Panc1 (cell line): ENCODE measurements around the gene MRPL22. TPM values are rescaled to one million over a fixed set of nuclear protein-coding genes. Genes with fewer than 3 reads are reported as not detected.
"Not testable (repeated sequence)": the region's sequence is repeated elsewhere in the genome, so short reads cannot be mapped to it uniquely, and the experiment has no call there.

Source experiments
- ATAC-seq: fragments of 200-7000 bp; cut with Tn5 transposase; 2 replicates; pipeline ENCODE4 v1.9.1; 2020; ENCODE audit warnings: mild to moderate bottlenecking, moderate library complexity
- BruUV-seq: library from RNA; stranded (reverse); fragments of 400-500 nt; replicated peaks from 2 replicates; lab custom pipeline; 2021; lab: Mats Ljungman, UMichigan
- CTCF ChIA-PET: fragments of 300-600 bp; sonication (Branson Sonifier 250); formaldehyde crosslinking; loops from one replicate; lab custom pipeline; 2022; ENCODE audit warnings: antibody characterized with exemption; lab: Charles Lee
- POLR2A ChIA-PET: fragments of 300-600 bp; sonication (Branson Sonifier 250); formaldehyde crosslinking; loops from one replicate; lab custom pipeline; 2022; ENCODE audit warnings: antibody characterized with exemption; lab: Charles Lee
- DNase-seq: peaks from one replicate; pipeline ENCODE4 v3.0.0-alpha.2; 2010; ENCODE audit warnings: low read depth, low spot score
- H3K27ac ChIP-seq: 2 replicates; pipeline ENCODE4 v1.5.1; 2011; ENCODE audit warnings: mild to moderate bottlenecking, low read length, inconsistent platforms
- H3K27me3 ChIP-seq: fragments of 200-500 bp; sonication (Bioruptor generic); 2 replicates; pipeline ENCODE4 v1.6.0; 2014; ENCODE audit warnings: low read length, inconsistent platforms; ENCODE audit not compliant: control insufficient read depth, insufficient read depth
- H3K36me3 ChIP-seq: fragments of 200-500 bp; sonication (Bioruptor generic); 2 replicates; pipeline ENCODE4 v1.5.1; 2014; ENCODE audit warnings: inconsistent platforms, mild to moderate bottlenecking, low read length, moderate library complexity; ENCODE audit not compliant: control insufficient read depth, insufficient read depth
- H3K4me1 ChIP-seq: 2 replicates; pipeline ENCODE4 v1.5.1; 2011; ENCODE audit warnings: inconsistent platforms, mild to moderate bottlenecking, low read length, moderate library complexity; ENCODE audit not compliant: control insufficient read depth, insufficient read depth
- H3K4me3 ChIP-seq, 2 experiments: 2 replicates each; pipeline ENCODE4 v1.5.1; 2011 to 2012; ENCODE audit warnings: low read depth in 2 of 2, low read length in 2 of 2, mild to moderate bottlenecking in 2 of 2, inconsistent platforms in 1 of 2, moderate library complexity in 1 of 2
- H3K9me3 ChIP-seq: fragments of 200-500 bp; sonication (Bioruptor generic); 2 replicates; pipeline ENCODE4 v1.5.1; 2014; ENCODE audit warnings: low read depth, mild to moderate bottlenecking, inconsistent platforms, low read length, moderate library complexity; ENCODE audit not compliant: control insufficient read depth, insufficient read depth
- POLR2AphosphoS5 ChIP-seq: IDR thresholded peaks from 2 replicates; pipeline ENCODE4 v1.6.1; 2012; ENCODE audit warnings: mild to moderate bottlenecking, low read depth, low read length, moderate library complexity
- SIN3A ChIP-seq: IDR thresholded peaks from 2 replicates; pipeline ENCODE4 v1.6.1; 2012; ENCODE audit warnings: low read depth, mild to moderate bottlenecking, low read length, moderate library complexity, borderline replicate concordance; ENCODE audit not compliant: insufficient read depth
- TCF7L2 ChIP-seq: IDR thresholded peaks from 2 replicates; pipeline ENCODE4 v1.6.1; 2011; ENCODE audit warnings: mild to moderate bottlenecking, low read depth, low read length, inconsistent platforms
- in situ Hi-C: cut with HindIII; loops from 2 replicates; pipeline ENCODE4 v1.10.0; 2016; ENCODE audit warnings: low sequenced_read_pairs, low pct_unique_long_range_greater_than_20kb
- intact Hi-C: fragments of 100-400 bp; cut with micrococcal nuclease; formaldehyde crosslinking; loops from one replicate; pipeline ENCODE4 v1.10.0; 2022; ENCODE audit not compliant: unreplicated experiment
- total RNA-seq: library from RNA; stranded (reverse); gene quantifications from one replicate; pipeline ENCODE4 v1.2.1, GENCODE V29; 2021; ENCODE audit not compliant: unreplicated experiment
- TF ChIP-seq, protein P1 (sequence below): fragments of 450-650 bp; IDR thresholded peaks from 2 replicates; pipeline ENCODE4 v1.5.1; 2017; ENCODE audit warnings: mild to moderate bottlenecking
- TF ChIP-seq, protein P2 (sequence below), 2 experiments: IDR thresholded peaks; 2 replicates each; pipeline ENCODE4 v1.6.1; 2011 to 2012; ENCODE audit warnings: low read depth in 2 of 2, control low read depth in 1 of 2, low read length in 1 of 2, mild to moderate bottlenecking in 1 of 2, moderate library complexity in 1 of 2; ENCODE audit not compliant: insufficient read depth in 1 of 2

The MRPL22 gene
- total RNA-seq, 1 experiment from 2014 or later, result 61.5 TPM

DNA sequence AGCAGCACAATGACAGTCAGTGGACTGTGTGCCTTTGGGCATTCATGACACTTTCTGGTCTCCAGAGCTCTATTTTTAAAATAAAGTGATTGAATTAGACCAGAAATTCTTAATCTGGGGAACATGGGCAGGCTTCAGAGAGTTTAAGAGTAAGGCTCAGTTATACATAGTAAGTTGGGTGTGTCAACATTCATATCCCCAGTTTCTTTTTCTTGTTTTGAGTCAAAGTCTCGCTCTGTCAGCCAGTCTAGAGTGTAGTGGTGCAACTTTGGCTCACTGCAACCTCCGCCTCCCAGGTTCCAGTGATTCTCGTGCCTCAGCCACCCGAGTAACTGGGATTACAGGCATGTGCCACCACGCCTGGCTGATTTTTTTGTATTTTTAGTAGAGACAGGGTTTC is 59.0 kb downstream of the MRPL22 start:
- H3K27me3 ChIP-seq, result no peaks in the 10 kb centered on the region
- CTCF ChIA-PET, result no interaction called here
- BruUV-seq, result no TSS peak
- intact Hi-C loops, result no loop called here
- ATAC-seq (no peak), DNase-seq (no peak)
- H3K4me1 ChIP-seq, result no peaks in the 10 kb centered on the region; the same call in 1 of the 2 replicates
- no peaks in the 10 kb centered on the region for H3K36me3 ChIP-seq
- TF ChIP-seq TCF7L2 (no peak), SIN3A (no peak), POLR2AphosphoS5 (no peak)
- TF ChIP-seq, protein P1, sequence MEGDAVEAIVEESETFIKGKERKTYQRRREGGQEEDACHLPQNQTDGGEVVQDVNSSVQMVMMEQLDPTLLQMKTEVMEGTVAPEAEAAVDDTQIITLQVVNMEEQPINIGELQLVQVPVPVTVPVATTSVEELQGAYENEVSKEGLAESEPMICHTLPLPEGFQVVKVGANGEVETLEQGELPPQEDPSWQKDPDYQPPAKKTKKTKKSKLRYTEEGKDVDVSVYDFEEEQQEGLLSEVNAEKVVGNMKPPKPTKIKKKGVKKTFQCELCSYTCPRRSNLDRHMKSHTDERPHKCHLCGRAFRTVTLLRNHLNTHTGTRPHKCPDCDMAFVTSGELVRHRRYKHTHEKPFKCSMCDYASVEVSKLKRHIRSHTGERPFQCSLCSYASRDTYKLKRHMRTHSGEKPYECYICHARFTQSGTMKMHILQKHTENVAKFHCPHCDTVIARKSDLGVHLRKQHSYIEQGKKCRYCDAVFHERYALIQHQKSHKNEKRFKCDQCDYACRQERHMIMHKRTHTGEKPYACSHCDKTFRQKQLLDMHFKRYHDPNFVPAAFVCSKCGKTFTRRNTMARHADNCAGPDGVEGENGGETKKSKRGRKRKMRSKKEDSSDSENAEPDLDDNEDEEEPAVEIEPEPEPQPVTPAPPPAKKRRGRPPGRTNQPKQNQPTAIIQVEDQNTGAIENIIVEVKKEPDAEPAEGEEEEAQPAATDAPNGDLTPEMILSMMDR, result no peak
- TF ChIP-seq, protein P2, sequence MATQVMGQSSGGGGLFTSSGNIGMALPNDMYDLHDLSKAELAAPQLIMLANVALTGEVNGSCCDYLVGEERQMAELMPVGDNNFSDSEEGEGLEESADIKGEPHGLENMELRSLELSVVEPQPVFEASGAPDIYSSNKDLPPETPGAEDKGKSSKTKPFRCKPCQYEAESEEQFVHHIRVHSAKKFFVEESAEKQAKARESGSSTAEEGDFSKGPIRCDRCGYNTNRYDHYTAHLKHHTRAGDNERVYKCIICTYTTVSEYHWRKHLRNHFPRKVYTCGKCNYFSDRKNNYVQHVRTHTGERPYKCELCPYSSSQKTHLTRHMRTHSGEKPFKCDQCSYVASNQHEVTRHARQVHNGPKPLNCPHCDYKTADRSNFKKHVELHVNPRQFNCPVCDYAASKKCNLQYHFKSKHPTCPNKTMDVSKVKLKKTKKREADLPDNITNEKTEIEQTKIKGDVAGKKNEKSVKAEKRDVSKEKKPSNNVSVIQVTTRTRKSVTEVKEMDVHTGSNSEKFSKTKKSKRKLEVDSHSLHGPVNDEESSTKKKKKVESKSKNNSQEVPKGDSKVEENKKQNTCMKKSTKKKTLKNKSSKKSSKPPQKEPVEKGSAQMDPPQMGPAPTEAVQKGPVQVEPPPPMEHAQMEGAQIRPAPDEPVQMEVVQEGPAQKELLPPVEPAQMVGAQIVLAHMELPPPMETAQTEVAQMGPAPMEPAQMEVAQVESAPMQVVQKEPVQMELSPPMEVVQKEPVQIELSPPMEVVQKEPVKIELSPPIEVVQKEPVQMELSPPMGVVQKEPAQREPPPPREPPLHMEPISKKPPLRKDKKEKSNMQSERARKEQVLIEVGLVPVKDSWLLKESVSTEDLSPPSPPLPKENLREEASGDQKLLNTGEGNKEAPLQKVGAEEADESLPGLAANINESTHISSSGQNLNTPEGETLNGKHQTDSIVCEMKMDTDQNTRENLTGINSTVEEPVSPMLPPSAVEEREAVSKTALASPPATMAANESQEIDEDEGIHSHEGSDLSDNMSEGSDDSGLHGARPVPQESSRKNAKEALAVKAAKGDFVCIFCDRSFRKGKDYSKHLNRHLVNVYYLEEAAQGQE (IDR thresholded peaks at IDR 0.05; ENCODE audit: insufficient read depth in 1 of 2, low read depth in 2 of 2, low read length in 1 of 2), result no peak
- no peak overlapping the region for H3K27ac ChIP-seq
- no peak overlapping the region for H3K4me3 ChIP-seq
- POLR2A ChIA-PET, result no interaction called here
- H3K9me3 ChIP-seq, result no peaks in the 10 kb centered on the region
- in situ Hi-C loops, result no loop called here

DNA sequence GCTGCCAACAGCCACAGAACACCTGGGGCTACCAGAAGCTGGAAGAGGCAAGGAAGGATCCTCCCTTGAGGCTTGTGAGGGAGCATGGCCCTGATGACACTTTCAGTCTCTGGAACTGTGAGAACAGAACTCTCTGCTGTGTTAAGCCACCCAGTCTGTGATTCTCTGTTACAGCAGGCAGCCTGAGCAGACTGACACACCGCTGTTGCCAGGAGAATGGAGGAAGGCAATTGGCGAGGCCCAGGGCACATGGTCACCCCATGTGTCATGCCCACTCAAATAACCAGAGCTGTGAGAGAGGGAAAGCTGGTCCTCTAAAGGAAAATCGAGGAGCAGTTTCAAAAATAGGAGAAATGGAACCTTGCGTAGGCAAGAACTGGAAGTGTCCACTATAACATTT is 60.6 kb downstream of the MRPL22 start:
- Histone ChIP-seq H3K27ac (no peak overlapping the region), H3K9me3 (no peaks in the 10 kb centered on the region), H3K4me1 (no peaks in the 10 kb centered on the region; the same call in 1 of the 2 replicates), H3K27me3 (no peaks in the 10 kb centered on the region), H3K4me3 (no peak overlapping the region), H3K36me3 (no peaks in the 10 kb centered on the region)
- BruUV-seq, result no TSS peak
- in situ Hi-C loops, result no loop called here
- no peak for DNase-seq
- CTCF ChIA-PET, result no interaction called here
- TF ChIP-seq TCF7L2, result no peak
- TF ChIP-seq, protein P2 (IDR thresholded peaks at IDR 0.05; ENCODE audit: insufficient read depth in 1 of 2, low read depth in 2 of 2, low read length in 1 of 2), result no peak
- no peak for TF ChIP-seq POLR2AphosphoS5
- TF ChIP-seq SIN3A, result no peak
- POLR2A ChIA-PET, result no interaction called here
- intact Hi-C loops, result no loop called here
- peak; percentile 22; the same call in 1 of the 2 replicates for ATAC-seq

DNA sequence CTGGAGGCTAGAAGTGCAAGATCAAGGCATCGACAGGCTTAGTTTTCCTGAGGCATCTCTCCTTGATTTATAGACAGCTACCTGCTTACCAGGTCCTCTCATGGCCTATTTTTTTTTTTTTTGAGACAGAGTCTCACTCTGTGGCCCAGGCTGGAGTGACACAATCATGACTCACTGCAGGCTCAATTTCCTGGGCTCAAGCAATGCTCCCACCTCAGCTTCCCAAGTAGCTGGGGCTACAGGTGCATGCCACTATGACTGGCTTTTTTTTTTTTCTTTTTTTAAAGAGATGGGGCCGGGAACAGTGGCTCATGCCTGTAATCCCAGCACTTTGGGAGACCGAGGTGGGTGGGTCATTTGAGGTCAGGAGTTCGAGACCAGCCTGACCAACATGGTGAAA is 61.8 kb downstream of the MRPL22 start:
- DNase-seq, result not testable (repeated sequence)

More for the DNA sequence above, 61.8 kb downstream of the MRPL22 start:
- peak; percentile 70 for ATAC-seq
- H3K36me3 ChIP-seq, intact Hi-C loops, H3K4me1 ChIP-seq, BruUV-seq, in situ Hi-C loops, POLR2A ChIA-PET, H3K27me3 ChIP-seq, H3K4me3 ChIP-seq, H3K27ac ChIP-seq, H3K9me3 ChIP-seq: not testable (repeated sequence)
- CTCF ChIA-PET, result interaction anchor here (0.6 kb wide), 1 partner anchor 32 kb away, joined by 9 read pairs; no protein-coding TSS in a partner anchor
